Stimulated activated CD4-positive, alpha-beta T cell treated with anti-CD3 and anti-CD28 coated beads, Interleukin-2, amount 100 ng/mL, for 4 hours (primary cell): ENCODE data around the gene ALCAM.
A peak's percentile ranks its signal among the peaks of the same experiment; 100 is the strongest.

ENCODE experiments used
- DNase-seq: peaks from one replicate; pipeline ENCODE4 v3.0.0-alpha.2; 2020; ENCODE audit warnings: low read depth

The ALCAM gene

GRCh38 chr3:105527949-105528348, 161.2 kb downstream of the ALCAM start:
- DNase-seq = peak; percentile 2

GRCh38 chr3:105528955-105529354, 162.2 kb downstream of the ALCAM start:
- DNase-seq = no peak

GRCh38 chr3:105529456-105529855, 162.7 kb downstream of the ALCAM start:
- no peak for DNase-seq

GRCh38 chr3:105532251-105532650, 165.5 kb downstream of the ALCAM start:
- no peak for DNase-seq

- DNase-seq = no peak
Measured at GRCh38 chr3:105533960-105534359, 167.3 kb downstream of the ALCAM start.

GRCh38 chr3:105534491-105534890, 167.8 kb downstream of the ALCAM start:
- DNase-seq = no peak

GRCh38 chr3:105537371-105538080, 170.8 kb downstream of the ALCAM start:
- no peak for DNase-seq

- no peak for DNase-seq
Measured at GRCh38 chr3:105538483-105538882, 171.8 kb downstream of the ALCAM start.

- DNase-seq = no peak
Measured at GRCh38 chr3:105539897-105540296, 173.2 kb downstream of the ALCAM start.

GRCh38 chr3:105542282-105543019, 175.7 kb downstream of the ALCAM start:
- DNase-seq = no peak

- no peak for DNase-seq
Measured at GRCh38 chr3:105545051-105545450, 178.3 kb downstream of the ALCAM start.

- no peak for DNase-seq
Measured at GRCh38 chr3:105553851-105554250, 187.1 kb downstream of the ALCAM start.

- no peak for DNase-seq
Measured at GRCh38 chr3:105555206-105555605, 188.5 kb downstream of the ALCAM start.

GRCh38 chr3:105559856-105560255, 193.1 kb downstream of the ALCAM start:
- no peak for DNase-seq

- DNase-seq = no peak
Measured at GRCh38 chr3:105561876-105562275, 195.2 kb downstream of the ALCAM start.

GRCh38 chr3:105564546-105565288, 198.0 kb downstream of the ALCAM start:
- DNase-seq = no peak

- DNase-seq = no peak
Measured at GRCh38 chr3:105571005-105571404, 204.3 kb downstream of the ALCAM start.

GRCh38 chr3:105572501-105572900, 205.8 kb downstream of the ALCAM start:
- no peak for DNase-seq

- DNase-seq = no peak
Measured at GRCh38 chr3:105579439-105579838, 212.7 kb downstream of the ALCAM start.

GRCh38 chr3:105580296-105580965, 213.7 kb downstream of the ALCAM start:
- DNase-seq = no peak

- no peak for DNase-seq
Measured at GRCh38 chr3:105582015-105582414, 215.3 kb downstream of the ALCAM start.
